Measurements from ENCODE around the gene OR7G3.

GRCh38 chr19:9161427-9161826 lies 34.7 kb upstream of the OR7G3 start:
- no peak for TF ChIP-seq CTCF (IDR thresholded peaks at IDR 0.05; ENCODE audit: low read depth, low read length, missing input control)
- TF ChIP-seq, protein P1, sequence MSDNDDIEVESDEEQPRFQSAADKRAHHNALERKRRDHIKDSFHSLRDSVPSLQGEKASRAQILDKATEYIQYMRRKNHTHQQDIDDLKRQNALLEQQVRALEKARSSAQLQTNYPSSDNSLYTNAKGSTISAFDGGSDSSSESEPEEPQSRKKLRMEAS (IDR thresholded peaks at IDR 0.05): no peak
- TF ChIP-seq JUND (IDR thresholded peaks at IDR 0.05): no peak
- TF ChIP-seq YY1 (IDR thresholded peaks at IDR 0.05): no peak
- no peak for TF ChIP-seq GABPA (IDR thresholded peaks at IDR 0.05 in 1 of 2, conservative IDR thresholded peaks at IDR 0.05 in 1 of 2)
- no peak for TF ChIP-seq HNF4A (conservative IDR thresholded peaks at IDR 0.05)
- no peak for TF ChIP-seq RAD21 (IDR thresholded peaks at IDR 0.05)
- TF ChIP-seq REST (IDR thresholded peaks at IDR 0.05): no peak
- no peak for TF ChIP-seq SP1 (IDR thresholded peaks at IDR 0.05)
- TF ChIP-seq, protein P2, sequence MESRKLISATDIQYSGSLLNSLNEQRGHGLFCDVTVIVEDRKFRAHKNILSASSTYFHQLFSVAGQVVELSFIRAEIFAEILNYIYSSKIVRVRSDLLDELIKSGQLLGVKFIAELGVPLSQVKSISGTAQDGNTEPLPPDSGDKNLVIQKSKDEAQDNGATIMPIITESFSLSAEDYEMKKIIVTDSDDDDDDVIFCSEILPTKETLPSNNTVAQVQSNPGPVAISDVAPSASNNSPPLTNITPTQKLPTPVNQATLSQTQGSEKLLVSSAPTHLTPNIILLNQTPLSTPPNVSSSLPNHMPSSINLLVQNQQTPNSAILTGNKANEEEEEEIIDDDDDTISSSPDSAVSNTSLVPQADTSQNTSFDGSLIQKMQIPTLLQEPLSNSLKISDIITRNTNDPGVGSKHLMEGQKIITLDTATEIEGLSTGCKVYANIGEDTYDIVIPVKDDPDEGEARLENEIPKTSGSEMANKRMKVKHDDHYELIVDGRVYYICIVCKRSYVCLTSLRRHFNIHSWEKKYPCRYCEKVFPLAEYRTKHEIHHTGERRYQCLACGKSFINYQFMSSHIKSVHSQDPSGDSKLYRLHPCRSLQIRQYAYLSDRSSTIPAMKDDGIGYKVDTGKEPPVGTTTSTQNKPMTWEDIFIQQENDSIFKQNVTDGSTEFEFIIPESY (IDR thresholded peaks at IDR 0.05): no peak
- TF ChIP-seq EGR1 (IDR thresholded peaks at IDR 0.05; ENCODE audit: low read depth in 2 of 2): no peak

Data from liver (tissue), 3 donors.